Cardiac septum (tissue), 1 donor: Measurements from ENCODE around the gene RUNX1. TPM values are rescaled to one million over a fixed set of nuclear protein-coding genes. Genes with fewer than 3 reads are reported as not detected.

Experiments
- DNase-seq: peaks from one replicate; pipeline ENCODE4 v3.0.0-alpha.2; 2020; ENCODE audit warnings: low spot score
- intact Hi-C: fragments of 100-400 bp; cut with DNase I; formaldehyde crosslinking; loops from one replicate; pipeline ENCODE4 v1.14.0; 2022
- total RNA-seq: library from RNA; stranded (reverse); fragmentation: NEBNext Ultra II Directional; extraction: Animal tissue kit (Norgen Biotek cat#: 25700); gene quantifications from one replicate; pipeline ENCODE4 v1.2.1, GENCODE V29; 2021
- donor health status: DM: no; HTN: no; CAD: no.

The RUNX1 gene
- total RNA-seq, 1 donor from 2014 or later = 21.6 TPM

- intact Hi-C loops = no loop called here
- no peak for DNase-seq
These were observed 25.6 kb downstream of the RUNX1 start for GRCh38 chr21:35023396-35024070.

DNA sequence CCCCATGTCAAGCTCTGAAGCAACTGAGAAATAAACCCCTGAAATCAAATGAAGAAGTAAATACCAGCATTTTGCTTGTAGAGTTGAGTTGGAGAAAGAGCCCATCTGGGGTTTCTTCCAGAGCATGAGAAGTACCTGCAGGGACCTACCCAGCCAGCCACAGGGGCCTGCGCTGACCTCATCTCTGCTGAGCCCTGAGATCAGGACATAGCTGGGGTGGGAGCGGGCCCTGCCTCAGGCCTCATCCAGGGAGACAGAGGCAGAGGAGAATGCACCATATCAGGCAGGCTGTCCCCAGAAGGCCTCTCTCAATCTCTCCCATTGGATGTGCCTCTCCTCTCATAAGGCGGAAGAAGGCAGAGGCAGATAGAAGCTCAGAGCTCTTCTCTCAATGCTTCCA lies 27.6 kb downstream of the RUNX1 start:
- intact Hi-C loops = no loop called here
- no peak for DNase-seq

DNA sequence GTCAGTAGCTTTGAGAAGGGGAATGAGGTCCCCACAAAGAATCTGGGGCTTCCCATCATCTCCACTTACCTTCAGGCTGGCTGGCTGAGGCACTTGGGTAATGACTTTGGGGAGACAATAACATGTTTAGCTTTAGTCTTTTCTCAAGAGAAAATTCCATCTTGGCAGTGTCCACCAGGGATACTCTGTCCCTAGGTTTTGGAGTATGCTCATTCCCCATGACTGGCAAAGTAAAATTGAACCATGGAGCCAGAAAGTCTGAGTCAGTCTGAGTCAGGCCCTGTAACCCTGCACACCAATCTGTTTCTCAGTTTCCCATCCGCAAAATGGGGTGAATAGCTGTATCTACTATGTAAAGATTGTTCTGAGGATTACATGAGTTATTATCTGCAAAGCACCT lies 28.2 kb downstream of the RUNX1 start:
- no peak for DNase-seq
- intact Hi-C loops = no loop called here

- peak; percentile 87 for DNase-seq
- intact Hi-C loops = no loop called here
These were observed 28.7 kb downstream of the RUNX1 start for GRCh38 chr21:35020436-35020835.

DNA sequence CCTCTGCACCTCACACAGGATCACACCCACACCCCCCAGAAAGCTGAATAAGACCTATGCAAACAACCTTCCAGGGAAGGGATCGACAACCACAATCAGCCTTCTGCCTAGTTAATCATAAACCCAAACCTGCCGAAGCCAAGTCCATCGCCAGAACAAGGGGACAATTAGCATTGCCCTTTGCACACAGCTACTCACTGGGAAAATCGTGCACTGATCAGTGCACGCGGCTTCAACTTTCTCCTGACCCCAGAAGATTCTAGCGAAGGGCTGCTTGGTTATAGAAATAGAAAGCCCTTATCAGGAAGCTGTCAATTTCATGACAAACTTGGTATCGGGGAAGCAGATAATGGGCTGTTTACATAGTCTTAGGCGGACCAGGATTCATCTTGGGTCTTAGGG lies 29.5 kb downstream of the RUNX1 start:
- intact Hi-C loops = no loop called here
- no peak for DNase-seq

DNA sequence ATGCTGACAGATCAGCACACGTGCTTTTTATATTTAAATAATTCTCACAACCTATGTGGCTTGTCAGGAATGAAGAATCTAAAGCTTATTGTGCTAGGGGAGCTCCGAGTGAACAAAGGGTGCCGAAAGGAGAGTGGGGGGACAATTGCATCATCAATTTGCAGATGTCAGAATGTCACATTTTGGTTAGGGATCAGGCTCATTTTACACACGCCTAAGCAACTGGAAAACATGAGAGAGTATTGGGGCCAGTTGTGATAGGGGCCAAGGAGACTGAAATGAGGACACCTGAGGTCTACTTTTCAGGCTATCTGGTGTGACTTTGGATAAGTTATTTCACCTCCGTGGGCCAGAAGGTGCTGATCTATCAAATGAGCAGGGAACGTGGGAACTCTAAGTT lies 31.8 kb downstream of the RUNX1 start:
- intact Hi-C loops = no loop called here
- no peak for DNase-seq

- DNase-seq = no peak
- intact Hi-C loops = no loop called here
These were observed 32.4 kb downstream of the RUNX1 start for GRCh38 chr21:35016517-35017188.

GRCh38 chr21:35016071-35016470 lies 33.0 kb downstream of the RUNX1 start:
- no peak for DNase-seq
- intact Hi-C loops = no loop called here

- no peak for DNase-seq
- intact Hi-C loops = no loop called here
These were observed 33.6 kb downstream of the RUNX1 start for GRCh38 chr21:35015435-35016024.

- no peak for DNase-seq
- intact Hi-C loops = no loop called here
These were observed 34.6 kb downstream of the RUNX1 start for GRCh38 chr21:35014302-35015041.

GRCh38 chr21:35011681-35012080 lies 37.4 kb downstream of the RUNX1 start:
- intact Hi-C loops = no loop called here
- no peak for DNase-seq

- DNase-seq = no peak
- intact Hi-C loops = no loop called here
These were observed 38.7 kb downstream of the RUNX1 start for GRCh38 chr21:35010447-35010846.

GRCh38 chr21:35007348-35007747 lies 41.8 kb downstream of the RUNX1 start:
- intact Hi-C loops = no loop called here
- no peak for DNase-seq

DNA sequence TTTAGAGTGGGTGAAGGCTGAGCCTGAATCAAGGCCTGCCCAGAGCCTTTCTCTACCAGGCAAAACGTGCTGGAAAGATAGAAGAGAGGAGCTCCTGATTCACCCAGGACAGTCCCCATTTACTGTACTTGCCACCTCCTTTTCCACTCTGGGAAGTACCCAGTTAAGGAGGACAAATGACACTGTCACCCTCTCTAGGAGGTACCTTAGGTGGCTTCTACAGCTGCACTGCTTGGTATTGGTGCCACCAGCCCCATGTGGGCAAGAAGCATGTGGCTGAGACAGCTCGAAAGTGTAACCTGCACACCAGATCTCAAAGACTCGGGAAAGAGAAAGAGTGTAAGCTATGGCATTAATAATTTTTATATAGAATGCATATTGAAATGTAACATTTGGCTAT lies 42.3 kb downstream of the RUNX1 start:
- intact Hi-C loops = no loop called here
- DNase-seq = no peak

- intact Hi-C loops = no loop called here
- DNase-seq = no peak
These were observed 42.9 kb downstream of the RUNX1 start for GRCh38 chr21:35006248-35006647.

DNA sequence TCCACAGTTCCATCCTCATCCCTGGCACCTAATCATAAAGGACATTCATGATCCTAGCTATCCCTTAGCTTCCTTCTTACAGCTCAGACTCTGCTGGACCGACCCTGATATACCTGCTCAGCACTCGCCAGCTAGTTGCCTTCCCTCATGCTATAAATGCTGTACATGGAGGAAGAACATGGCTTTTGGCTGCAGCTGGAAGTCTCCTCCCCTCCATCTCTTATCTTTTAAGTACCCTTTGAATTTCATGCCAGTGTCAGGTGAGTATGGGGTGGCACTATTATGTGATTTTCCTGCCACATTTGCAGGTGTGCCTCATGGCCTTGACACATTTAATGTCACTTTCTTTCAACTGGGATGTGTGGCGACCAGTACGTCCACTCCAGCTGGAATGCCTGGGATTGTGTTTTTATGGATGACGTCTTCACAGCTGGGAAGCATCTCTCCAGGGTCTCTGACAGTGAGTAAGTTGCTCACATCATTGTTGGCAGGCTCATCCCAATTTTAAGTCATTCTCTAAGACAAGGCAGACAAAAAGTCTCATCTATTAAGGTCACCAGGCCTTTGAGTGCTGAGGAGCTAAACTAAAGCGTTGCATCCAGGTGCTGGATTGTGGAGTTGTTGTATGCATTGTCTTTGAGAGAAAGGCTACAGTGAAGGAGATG lies 43.4 kb downstream of the RUNX1 start:
- intact Hi-C loops = no loop called here
- DNase-seq = no peak

- intact Hi-C loops = no loop called here
- no peak for DNase-seq
These were observed 44.0 kb downstream of the RUNX1 start for GRCh38 chr21:35005077-35005476.

DNA sequence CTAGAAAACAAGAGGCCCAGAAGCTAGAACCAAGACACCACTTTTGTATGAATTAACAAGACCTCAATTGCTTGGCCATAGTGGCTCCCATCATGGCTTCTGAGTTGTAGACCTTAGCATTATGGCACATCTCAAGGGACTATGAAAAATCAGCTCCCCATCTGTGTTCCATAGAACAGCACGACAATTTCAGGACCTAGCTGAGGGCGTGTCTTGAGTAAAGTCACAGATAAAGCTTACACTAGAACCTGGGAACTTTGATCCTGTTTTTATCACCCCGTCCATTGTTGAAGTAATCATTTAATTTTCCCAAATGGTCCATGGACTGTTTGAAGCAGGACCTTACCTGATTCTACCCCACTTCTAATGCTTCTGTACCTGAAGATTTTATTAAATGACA lies 44.8 kb downstream of the RUNX1 start:
- DNase-seq = no peak
- intact Hi-C loops = no loop called here

GRCh38 chr21:35002879-35003722 lies 46.0 kb downstream of the RUNX1 start:
- intact Hi-C loops = no loop called here
- DNase-seq = no peak
